Measurements from ENCODE around the gene CMTM6. TPM values are rescaled to one million over a fixed set of nuclear protein-coding genes. Genes with fewer than 3 reads are reported as not detected.
"Not testable (repeated sequence)": the region's sequence is repeated elsewhere in the genome, so short reads cannot be mapped to it uniquely, and the experiment has no call there.

Gene CMTM6
- polyA plus RNA-seq, 2 of the 4 experiments (the other 2 are of a cell fraction): 49.5 to 65.6 TPM

DNA sequence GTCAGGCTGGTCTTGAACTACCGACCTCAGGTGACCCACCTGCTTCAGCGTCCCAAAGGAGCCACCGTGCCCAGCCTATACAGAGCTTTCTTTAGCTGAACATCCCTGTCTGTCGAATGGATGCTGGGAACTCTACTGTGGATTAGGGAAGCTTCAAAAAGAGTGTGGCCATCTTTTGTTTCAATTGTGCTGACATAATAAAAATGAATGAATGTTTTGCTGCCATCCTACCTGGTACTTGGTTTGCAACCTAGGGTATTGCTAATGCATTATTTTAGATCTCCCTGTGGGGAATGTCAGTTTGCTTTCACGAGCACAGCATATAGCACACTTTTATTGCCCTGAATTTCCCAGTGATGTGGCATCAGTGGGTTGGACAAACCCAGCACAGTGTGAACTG lies 32.3 kb downstream of the CMTM6 start:
- Histone ChIP-seq H3K4me1 (peaks cover 17% of the 10 kb centered on the region), H3K27ac (peak overlapping the region in 1 of 2 experiments; percentile 33; a peak in 1 of 6 replicates), H3K9me3 (no peaks in the 10 kb centered on the region), H3K4me3 (no peak overlapping the region), H3K4me2 (peak overlapping the region; percentile 37)
- 88% methylated on average over 5 of the region's 5 CpGs for WGBS (ENCODE audit: missing lambda C conversion rate)
- no peak for FAIRE-seq
- ATAC-seq: no peak
- DNase-seq (ENCODE audit: low read depth in 1 of 2, low spot score in 1 of 2): no peak
- POLR2A ChIA-PET: interaction anchor here (0.6 to 0.9 kb wide), 2 partner anchors 20 to 32 kb away, joined by 3 read pairs; partner anchors contain the start of gene CMTM6
- CTCF ChIA-PET: interaction anchor here (0.5 to 7.2 kb wide), 10 partner anchors 9 to 294 kb away, joined by 3 to 132 read pairs (median 8); partner anchors contain the start of gene CMTM7
- TF ChIP-seq MAFK (IDR thresholded peaks at IDR 0.05; ENCODE audit: partially characterized antibody) (peak; percentile 67), EHF (CRISPR knock-in tag; IDR thresholded peaks at IDR 0.05) (no peak), MYC (IDR thresholded peaks at IDR 0.05; ENCODE audit: borderline replicate concordance, low read length) (no peak)

DNA sequence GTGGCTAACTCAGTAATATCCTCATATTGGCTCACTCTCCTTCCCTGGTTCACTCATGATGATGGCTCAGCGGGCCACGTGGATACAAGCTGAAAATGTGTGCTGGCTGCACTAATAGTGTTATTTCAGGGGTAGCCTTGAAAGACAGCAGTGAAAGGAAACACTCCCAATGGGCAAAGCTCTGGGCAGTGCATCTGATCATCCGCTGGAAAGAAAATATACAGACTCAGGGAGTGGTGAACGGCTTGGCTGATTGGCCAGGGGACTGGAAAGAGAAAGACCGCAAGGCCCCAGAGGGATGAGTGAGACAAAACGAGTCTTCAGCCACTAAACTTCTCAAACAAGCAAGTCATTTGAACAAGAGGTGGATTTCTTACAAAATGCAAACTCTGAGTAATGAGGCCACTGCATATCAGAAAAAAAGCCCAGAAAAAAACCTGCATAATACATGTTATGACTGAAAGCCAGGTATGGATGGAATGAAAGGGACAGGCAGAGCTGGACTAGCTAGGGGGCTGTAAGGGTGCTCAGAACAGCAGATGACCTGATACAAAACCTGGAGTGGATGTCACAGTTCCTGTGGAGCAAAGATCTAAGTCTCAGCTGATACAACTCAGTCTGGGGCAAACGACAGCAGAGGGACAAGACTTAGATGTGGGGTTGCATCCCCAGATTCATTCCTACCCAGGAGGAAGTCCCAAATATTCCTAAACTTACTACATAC lies 33.3 kb downstream of the CMTM6 start:
- Histone ChIP-seq H3K27ac (no peak overlapping the region), H3K9me3 (no peaks in the 10 kb centered on the region), H3K4me2 (peak overlapping the region; percentile 37), H3K4me3 (no peak overlapping the region), H3K4me1 (peaks cover 17% of the 10 kb centered on the region)
- ATAC-seq (peak; percentile 33 to 43; a peak in 5 of 6 replicates), DNase-seq (ENCODE audit: low read depth in 1 of 2, low spot score in 1 of 2) (no peak), FAIRE-seq (no peak)
- TF ChIP-seq, protein P1, sequence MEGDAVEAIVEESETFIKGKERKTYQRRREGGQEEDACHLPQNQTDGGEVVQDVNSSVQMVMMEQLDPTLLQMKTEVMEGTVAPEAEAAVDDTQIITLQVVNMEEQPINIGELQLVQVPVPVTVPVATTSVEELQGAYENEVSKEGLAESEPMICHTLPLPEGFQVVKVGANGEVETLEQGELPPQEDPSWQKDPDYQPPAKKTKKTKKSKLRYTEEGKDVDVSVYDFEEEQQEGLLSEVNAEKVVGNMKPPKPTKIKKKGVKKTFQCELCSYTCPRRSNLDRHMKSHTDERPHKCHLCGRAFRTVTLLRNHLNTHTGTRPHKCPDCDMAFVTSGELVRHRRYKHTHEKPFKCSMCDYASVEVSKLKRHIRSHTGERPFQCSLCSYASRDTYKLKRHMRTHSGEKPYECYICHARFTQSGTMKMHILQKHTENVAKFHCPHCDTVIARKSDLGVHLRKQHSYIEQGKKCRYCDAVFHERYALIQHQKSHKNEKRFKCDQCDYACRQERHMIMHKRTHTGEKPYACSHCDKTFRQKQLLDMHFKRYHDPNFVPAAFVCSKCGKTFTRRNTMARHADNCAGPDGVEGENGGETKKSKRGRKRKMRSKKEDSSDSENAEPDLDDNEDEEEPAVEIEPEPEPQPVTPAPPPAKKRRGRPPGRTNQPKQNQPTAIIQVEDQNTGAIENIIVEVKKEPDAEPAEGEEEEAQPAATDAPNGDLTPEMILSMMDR (IDR thresholded peaks at IDR 0.05): no peak
- CTCF ChIA-PET: interaction anchor here (0.6 to 7.2 kb wide), 19 partner anchors 10 to 442 kb away, joined by 3 to 132 read pairs (median 8); partner anchors contain the start of gene CMTM7
- POLR2A ChIA-PET: interaction anchor here (0.9 kb wide), 2 partner anchors 19 to 77 kb away, joined by 3 read pairs; partner anchors contain the start of gene CMTM7
- WGBS (ENCODE audit: missing lambda C conversion rate): 79% methylated on average over 7 of the region's 7 CpGs

DNA sequence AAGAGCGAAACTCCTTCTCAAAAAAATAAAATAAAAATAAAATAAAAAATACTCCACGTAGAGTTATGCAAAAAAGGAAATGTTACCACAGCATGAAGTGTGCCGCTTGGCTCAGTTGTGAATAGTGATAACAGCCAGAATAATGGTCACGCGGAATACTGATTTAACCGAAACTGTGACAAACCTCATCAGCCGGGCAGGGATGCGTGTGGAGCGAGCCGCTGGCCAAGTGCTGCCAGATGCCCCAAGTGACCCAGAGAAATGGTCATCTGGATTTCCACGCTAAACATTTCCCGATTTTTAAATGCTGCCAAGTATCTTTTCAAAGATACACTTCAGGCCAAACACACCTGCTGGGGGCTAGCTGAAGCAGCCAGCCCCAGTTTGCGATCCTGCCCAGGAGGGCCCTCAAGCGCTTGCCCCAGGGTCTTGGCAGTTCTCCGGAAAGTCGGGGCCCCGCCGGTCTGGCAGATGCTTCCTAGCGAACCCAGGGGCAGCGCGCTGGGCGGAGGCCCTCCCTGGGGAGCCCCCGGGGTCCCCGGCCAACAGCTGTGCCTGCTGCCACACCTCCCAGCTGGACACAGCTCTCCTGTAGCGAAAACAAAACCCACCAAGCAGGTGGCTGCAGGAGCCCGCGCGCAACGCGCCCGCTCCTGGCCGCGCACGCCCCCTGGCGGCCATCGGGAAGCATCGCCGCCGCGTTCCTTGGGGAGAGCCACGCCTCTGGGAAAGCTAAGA lies 35.1 kb downstream of the CMTM6 start:
- no peak for FAIRE-seq
- peak; percentile 91 to 95 for ATAC-seq
- 39% methylated on average over 29 of the region's 41 CpGs for WGBS (ENCODE audit: missing lambda C conversion rate)
- POLR2A ChIA-PET: interaction anchor here (1.2 kb wide), 1 partner anchor 76 kb away, joined by 5 read pairs; the partner anchor contains the start of gene CMTM7
- Histone ChIP-seq H3K4me3 (no peak overlapping the region), H3K4me1 (peaks cover 17% of the 10 kb centered on the region), H3K9me3 (no peaks in the 10 kb centered on the region), H3K4me2 (peak overlapping the region; percentile 53), H3K27ac (no peak overlapping the region)
- DNase-seq (ENCODE audit: low read depth in 1 of 2, low spot score in 1 of 2): peak; percentile 64 to 82
- TF ChIP-seq RAD21 (conservative IDR thresholded peaks at IDR 0.05 in 1 of 2, IDR thresholded peaks at IDR 0.05 in 1 of 2) (peak; percentile 81 to 88), NR3C1 (IDR thresholded peaks at IDR 0.05) (no peak), MAZ (IDR thresholded peaks at IDR 0.05; ENCODE audit: borderline replicate concordance, low read depth, low read length) (no peak), SMC3 (IDR thresholded peaks at IDR 0.05) (peak; percentile 90)
- TF ChIP-seq, protein P1 (IDR thresholded peaks at IDR 0.05): peak; percentile 97
- TF ChIP-seq, protein P2, sequence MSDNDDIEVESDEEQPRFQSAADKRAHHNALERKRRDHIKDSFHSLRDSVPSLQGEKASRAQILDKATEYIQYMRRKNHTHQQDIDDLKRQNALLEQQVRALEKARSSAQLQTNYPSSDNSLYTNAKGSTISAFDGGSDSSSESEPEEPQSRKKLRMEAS (IDR thresholded peaks at IDR 0.05): peak; percentile 54
- CTCF ChIA-PET: interaction anchor here (0.6 to 7.2 kb wide), 62 partner anchors 11 to 1618 kb away, joined by 3 to 132 read pairs (median 5); partner anchors contain the start of gene CMTM6

DNA sequence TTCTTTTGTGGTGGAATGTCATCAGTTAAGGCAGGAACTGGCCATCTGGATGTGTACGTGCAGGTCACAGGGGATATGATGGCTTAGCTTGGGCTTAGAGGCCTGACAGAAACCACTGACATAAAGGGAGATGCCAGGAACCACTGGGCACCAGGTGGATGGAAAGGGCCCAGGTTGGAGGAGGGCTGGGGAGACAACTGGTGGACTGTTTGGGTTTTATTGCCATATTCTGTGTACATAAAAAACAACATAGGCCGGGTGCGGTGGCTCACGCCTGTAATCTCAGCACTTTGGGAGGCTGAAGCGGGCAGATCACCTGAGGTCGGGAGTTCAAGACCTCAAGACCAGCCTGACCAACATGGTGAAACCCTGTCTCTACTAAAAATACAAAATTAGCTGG lies 35.8 kb downstream of the CMTM6 start:
- H3K4me2 ChIP-seq; H3K9me3 ChIP-seq; H3K27ac ChIP-seq; DNase-seq (ENCODE audit: low read depth in 1 of 2, low spot score in 1 of 2); FAIRE-seq; ATAC-seq; POLR2A ChIA-PET; H3K4me3 ChIP-seq: not testable (repeated sequence)
- CTCF ChIA-PET: interaction anchor here (0.6 to 7.2 kb wide), 19 partner anchors 12 to 290 kb away, joined by 3 to 132 read pairs (median 13); no protein-coding TSS in a partner anchor
- WGBS (ENCODE audit: missing lambda C conversion rate): 91% methylated on average over 6 of the region's 6 CpGs
- H3K4me1 ChIP-seq: peaks cover 17% of the 10 kb centered on the region

DNA sequence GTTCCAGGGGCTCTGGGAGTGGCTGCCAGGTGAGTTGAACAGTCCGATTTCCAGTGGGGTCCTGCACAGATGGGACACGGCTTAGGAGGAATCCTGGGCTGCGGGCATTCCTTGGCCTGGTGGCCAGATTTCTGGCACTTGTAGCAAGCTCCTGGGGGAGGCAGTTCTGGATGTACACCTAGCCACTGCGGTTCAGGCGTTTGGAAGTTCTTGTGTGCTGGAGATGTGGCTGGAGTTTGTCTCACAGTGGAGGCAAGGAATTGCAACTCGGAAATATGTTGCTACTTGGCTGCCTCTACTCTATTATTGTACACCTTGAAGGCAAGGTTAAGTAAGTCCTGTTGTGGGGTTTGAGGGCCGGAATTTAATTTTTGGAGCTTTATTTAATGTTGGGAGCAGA lies 37.9 kb downstream of the CMTM6 start:
- POLR2A ChIA-PET; H3K4me3 ChIP-seq; H3K4me1 ChIP-seq; H3K27ac ChIP-seq; H3K9me3 ChIP-seq; FAIRE-seq; H3K4me2 ChIP-seq; DNase-seq (ENCODE audit: low read depth in 1 of 2, low spot score in 1 of 2); ATAC-seq: not testable (repeated sequence)
- CTCF ChIA-PET: interaction anchor here (1.2 to 7.2 kb wide), 2 partner anchors 11 to 91 kb away, joined by 3 to 88 read pairs; no protein-coding TSS in a partner anchor
- 88% methylated on average over 7 of the region's 7 CpGs for WGBS (ENCODE audit: missing lambda C conversion rate)

DNA sequence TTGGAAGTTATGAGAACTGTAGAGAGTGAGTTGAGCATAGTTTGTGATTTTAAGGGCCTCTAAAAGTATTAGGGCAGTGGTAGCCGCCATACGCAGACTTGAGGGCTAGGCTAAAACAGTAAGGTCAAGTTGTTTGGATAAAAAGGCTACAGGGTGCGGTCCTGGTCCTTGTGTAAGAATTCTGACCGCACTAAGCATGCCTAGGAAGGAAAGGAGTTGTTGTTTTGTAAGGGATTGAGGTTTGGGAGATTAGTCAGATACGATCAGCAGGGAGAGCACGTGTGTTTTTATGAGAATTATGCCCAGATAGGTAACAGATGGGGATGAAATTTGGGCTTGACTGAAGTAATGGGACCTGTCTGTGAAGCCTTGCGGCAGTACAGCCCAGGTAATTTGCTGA lies 39.2 kb downstream of the CMTM6 start:
- H3K9me3 ChIP-seq; POLR2A ChIA-PET; H3K4me3 ChIP-seq; H3K27ac ChIP-seq; DNase-seq (ENCODE audit: low read depth in 1 of 2, low spot score in 1 of 2); FAIRE-seq; H3K4me2 ChIP-seq; ATAC-seq; H3K4me1 ChIP-seq: not testable (repeated sequence)
- CTCF ChIA-PET: interaction anchor here (1.3 kb wide), 1 partner anchor 35 kb away, joined by 3 read pairs; no protein-coding TSS in a partner anchor
- 93% methylated on average over 7 of the region's 7 CpGs for WGBS (ENCODE audit: missing lambda C conversion rate)
